ENCODE data around the gene SPATA31A7.
"Not testable (repeated sequence)": the region's sequence is repeated elsewhere in the genome, so short reads cannot be mapped to it uniquely, and the experiment has no call there.

The SPATA31A7 gene

DNA sequence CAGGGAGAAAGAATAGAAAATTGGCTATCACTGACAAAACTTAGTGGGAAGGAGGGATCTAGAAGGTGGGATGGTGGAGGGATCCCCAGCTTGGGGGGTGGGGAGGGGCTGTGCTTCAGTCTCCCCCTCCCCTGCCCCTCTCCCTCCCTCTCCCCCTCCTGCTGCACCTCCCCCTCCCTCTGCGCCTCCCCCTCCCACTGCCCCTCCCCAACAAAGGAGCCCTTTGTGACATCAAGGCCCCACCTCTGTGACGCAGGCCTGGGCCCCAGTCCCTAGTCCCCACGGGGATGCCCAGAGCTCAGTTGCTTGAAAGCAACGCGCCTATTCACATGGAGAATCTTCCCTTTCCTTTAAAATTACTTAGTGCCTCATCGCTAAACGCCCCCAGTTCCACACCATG, at the start of gene SPATA31A7:
TSS of gene SPATA31A7 (plus strand) at position 301 of the 400 bp plus-strand sequence. CDS start at position 330, 29 bp downstream.
- not testable (repeated sequence) for DNase-seq

DNA sequence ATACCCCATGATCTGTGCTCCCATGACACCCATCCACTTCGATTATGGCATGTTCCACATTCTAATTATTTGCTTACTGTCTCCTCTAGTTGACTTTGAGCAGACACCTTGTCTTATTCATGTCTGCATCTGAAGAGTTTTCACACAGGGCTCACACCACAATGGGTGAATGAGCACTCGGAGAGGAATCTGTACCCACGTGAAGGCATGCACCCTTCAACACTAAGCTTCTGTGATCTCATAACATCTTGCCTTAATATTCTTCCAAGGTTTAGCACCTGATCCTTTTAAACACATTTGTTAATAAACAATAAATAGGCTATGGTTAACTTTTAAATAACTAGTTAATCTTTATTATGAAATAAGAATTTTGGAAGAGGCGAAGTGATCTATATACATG, 36.6 kb downstream of the SPATA31A7 start:
- not testable (repeated sequence) for DNase-seq

All from NCI-H446 (cell line).